GM21526 (cell line): Measurements from ENCODE around the gene PRR29.

Source experiments
- ATAC-seq: cut with Tn5 transposase; IDR thresholded peaks from one replicate; pipeline ENCODE4 v1.9.1; 2021; ENCODE audit warnings: moderate library complexity; ENCODE audit not compliant: unreplicated experiment, low FRiP score

PRR29 gene

DNA sequence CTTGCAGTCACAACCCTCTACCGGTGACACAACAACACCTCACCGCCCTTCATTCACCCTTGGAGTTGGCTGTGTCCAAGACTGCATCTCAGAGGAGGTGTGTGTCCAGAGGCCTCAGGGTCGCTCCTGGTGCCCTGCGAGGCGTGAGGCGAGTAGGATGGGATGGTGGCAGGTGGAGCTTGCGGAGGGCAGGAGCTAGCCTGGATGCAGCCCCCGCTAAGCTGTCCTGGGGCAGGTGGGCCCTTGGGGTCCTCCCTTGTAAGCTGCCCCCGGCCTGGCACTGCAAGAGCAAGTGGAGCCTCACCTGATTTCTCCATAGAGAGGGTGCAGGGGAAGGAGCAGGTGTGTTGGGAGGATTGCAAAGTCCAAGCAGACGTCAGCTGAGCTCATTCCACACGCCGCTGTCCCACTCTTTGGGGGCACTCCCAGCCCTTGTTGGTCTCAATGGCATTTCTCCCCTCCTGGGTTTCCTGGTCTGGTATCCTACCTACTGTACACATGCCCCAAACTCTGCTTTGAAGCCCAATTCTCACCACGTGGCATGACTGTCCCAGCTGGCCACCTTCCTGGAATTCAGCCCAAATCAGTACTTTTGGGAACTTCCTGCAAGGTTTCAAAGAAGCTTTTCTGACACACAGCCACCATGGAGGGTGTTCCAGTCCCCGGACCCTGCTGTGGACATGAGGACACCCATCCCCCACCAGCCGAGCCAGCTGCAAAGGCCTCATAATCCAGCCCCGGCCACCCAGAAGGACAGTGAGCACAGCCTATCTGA is 40.4 kb downstream of the PRR29 start:
- ATAC-seq = no peak

DNA sequence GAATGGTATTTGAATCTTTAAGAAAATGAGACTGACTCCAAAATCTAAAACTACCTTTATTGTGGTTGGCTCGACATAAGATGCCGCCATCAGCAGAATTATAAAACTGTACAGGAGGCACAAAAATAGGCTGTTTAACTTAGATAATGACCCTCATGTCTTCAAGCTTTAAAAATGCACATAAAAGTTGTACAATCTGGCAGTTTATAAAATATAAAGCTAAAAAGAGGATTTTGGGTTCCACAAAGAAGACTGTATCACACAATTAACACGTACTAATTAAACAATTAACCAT is 40.9 kb downstream of the PRR29 start:
- no peak for ATAC-seq

DNA sequence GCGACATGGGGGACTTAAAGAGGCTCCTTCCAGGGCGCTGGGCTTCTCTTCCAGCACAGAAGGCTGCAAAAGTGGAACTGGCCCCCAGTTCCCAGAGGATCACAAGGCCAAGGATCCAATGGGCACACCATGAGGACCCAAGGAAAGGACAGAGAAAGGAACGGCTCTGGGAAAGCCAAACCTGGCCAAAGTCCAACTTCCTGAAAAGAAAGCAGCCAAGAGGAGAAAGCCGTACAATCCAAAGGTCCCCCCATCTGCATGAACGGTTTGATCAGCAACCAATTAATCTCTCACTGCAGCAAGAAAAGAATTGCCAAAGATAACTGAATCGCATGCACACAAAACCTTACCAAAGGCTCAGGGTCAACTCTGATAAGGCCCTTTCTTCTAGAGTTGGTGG is 42.1 kb downstream of the PRR29 start:
- ATAC-seq = no peak

DNA sequence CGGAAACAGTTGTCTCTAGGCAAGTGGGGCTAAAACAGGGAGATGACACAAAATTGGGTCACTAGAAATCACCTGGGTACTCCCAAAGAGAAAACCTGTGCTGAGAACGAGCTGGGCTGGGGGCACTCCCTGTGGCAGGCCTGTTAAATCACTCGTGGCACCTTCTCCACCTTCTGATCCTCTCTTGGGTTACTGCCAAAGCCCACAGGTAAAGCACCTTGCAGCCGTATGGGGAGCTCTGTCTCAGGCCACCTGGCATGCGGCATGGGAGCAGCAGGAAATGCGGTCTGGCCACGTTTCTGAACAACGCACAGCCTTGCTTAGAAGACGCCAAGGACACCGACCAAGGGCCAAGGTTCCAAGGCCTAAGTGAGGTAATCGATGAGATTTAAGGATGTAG is 43.8 kb downstream of the PRR29 start:
- ATAC-seq = no peak

DNA sequence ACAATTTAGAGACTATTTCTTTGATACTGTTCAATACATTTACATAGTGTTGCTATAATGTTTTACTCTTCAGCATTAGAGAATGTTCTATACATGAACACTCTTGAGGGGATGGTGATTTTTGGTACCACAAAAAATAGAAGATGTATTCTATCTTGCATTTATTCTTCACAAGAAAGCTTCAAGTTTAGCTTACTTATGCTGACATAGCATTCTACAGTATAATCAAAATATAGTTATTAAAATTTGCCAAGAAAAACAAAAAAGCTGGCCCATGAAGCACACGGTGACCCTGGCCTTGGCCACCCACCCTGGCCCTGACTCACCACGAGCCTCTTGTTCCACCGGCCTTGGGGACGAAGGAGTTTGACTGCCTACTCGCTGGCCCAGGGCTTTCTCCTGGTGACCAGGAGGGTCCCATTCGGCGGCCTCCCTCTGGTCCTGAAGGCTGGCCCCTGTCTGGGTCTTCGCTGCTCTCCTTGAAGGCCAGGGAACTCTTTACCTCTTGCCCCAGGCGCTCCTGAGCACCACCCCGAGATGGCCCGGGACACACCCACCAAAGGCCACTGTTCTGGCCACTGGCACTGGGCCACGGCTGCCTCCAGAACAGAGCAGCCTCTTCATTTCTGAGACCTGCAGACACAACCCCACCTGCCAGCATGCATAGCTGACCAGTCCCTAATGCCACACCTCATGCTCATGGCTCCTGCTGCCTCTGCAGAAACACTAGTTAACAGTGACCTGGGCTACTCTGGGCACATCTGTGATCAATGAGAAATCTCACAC is 44.7 kb downstream of the PRR29 start:
- no peak for ATAC-seq

DNA sequence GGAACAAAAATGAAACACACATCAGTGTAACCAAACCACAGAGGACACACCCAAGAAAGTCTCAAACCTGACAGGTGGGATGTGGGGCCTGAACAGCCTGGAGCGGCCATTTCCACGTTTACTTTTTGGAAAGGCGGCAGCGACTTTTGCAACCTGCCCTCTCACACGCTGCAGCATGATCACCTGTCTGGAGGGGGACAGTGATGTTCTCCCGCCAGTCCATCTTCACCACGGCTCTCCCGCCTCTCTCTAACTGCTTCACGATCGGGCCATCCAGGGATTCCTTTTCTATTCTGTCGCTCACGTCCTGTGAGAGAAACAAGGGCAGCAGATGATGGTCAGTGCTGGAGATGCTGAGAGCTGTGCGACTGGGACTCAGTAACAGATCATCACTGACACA is 47.0 kb downstream of the PRR29 start:
- no peak for ATAC-seq

DNA sequence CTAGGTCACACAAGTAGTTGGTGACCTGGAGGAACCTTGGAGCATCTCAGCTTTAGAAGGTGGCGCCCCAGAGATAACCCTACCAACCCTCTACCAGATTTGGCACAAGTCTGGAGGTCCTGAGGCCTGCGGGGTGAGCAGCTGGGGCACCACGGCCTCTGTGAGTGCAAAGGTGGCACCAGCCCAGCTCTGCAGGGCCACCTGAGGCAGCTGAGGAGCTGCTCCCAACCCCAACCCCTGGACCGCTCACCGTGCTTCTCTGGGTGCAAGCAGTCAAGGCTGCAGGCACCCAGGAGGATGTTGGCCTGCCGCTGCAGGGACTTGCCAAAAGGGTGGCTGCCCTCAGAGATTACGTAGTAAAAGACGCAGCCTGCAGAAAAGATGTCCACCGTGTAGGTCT is 50.7 kb downstream of the PRR29 start:
- no peak for ATAC-seq

DNA sequence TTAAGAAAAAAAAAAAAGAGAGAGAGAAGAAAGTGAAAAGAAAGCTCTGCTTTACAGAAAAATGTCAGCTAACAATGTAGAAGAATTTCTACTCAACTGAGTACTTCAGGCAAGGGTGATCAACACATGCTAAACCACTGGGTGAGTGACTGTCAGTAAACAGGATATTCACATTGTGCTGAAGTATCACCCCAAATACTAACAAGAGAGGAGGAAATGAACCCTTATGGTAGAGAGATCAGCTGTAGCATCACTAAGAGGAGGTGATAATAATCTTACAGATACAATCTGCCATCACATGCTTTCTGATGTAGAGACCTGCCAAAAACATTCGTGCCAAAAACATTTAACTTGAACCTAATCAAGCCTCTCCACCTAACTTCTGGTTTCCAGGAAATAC is 53.0 kb downstream of the PRR29 start:
- ATAC-seq = no peak

DNA sequence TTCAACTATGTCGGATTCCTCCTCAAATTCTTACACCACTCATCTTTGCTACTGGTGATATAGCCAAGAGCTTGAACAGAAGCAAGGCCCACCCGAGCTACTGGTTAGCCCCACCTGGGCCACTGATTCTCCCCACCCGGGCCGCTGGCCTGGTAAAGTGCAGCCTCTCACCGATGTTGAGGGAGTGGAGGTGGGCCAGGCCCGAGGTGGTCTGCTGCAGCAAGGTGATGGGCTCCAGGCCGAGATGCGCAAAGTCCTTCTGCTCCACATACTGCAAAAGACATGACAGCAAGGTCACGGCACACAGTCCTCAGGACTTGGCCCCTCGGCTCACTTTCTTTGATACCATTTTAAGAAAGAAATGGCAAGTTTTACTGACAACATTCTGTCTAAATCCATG is 55.0 kb downstream of the PRR29 start:
- no peak for ATAC-seq
